IPS-18c (cell line): ENCODE results near the gene SCEL.
"Not testable (repeated sequence)": the region's sequence is repeated elsewhere in the genome, so short reads cannot be mapped to it uniquely, and the experiment has no call there.

ENCODE experiments used
- H3K4me3 ChIP-seq: 2 replicates; pipeline ENCODE4 v1.7.0; 2013; ENCODE audit warnings: low read depth, mild to moderate bottlenecking, low read length, moderate library complexity; ENCODE audit not compliant: insufficient read depth
- H3K9me3 ChIP-seq: one replicate; pipeline ENCODE4 v1.6.1; 2013; ENCODE audit warnings: mild to moderate bottlenecking, low read length, moderate library complexity; ENCODE audit not compliant: control insufficient read depth, insufficient read depth

Gene SCEL

DNA sequence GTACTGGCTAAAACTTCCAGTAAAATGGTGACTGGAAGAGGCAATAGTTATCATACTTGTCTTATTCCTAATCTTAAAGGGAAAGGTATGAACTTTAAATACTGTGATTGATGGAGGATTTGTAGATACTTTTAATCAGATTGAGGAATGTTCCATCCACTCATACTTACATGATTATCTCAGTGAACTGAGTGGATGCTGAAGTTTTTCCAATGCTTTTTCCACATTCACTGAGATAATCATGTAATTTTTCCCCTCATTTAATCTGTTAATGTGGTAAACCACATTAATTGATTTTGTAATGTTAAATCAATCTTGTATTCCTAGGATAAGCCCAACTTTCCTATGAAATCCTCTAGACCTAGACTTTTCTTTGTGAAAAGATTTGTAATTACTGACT lies 17.2 kb upstream of the SCEL start:
- H3K9me3 ChIP-seq: no peaks in the 10 kb centered on the region
- no peak overlapping the region for H3K4me3 ChIP-seq

DNA sequence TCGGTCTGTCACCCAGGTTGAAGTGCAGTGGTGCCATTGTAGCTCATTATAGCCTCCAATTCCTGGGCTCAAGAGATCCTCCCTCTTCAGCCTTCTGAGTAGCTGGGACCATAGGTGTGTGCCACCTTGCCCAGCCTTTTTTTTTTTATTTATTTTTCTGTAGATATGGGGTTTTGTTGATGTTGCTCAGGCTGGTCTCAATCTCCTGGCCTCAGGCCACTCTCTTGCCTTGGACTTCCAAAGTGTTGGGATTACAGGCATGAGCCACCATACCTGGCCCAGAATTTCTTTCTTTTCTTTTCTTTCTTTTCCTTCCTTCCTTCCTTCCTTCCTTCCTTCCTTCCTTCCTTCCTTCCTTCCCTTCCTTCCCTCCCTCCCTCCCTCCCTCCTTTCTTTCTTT lies 16.1 kb upstream of the SCEL start:
- not testable (repeated sequence) for H3K9me3 ChIP-seq

DNA sequence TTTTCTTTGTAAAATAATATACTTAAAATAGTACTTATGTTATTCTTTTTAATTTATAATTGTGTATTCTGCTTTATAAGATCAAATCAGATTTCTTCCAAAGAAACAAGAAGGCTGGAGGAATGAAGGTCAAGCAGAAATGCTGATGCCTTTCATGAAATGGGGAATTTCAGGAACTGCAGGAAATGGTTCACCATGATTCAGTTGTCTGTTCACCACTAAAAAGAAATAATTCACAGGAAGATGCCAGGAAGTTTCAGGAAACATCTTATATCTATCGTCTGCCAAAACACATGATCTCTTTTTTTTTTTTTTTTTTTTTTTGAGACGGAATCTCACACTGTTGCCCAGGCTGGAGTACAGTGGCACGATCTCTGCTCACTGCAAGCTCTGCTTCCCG lies 15.7 kb upstream of the SCEL start:
- Histone ChIP-seq H3K9me3 (no peaks in the 10 kb centered on the region), H3K4me3 (no peak overlapping the region)

More for the DNA sequence above, 16.1 kb upstream of the SCEL start:
- H3K4me3 ChIP-seq: not testable (repeated sequence)

DNA sequence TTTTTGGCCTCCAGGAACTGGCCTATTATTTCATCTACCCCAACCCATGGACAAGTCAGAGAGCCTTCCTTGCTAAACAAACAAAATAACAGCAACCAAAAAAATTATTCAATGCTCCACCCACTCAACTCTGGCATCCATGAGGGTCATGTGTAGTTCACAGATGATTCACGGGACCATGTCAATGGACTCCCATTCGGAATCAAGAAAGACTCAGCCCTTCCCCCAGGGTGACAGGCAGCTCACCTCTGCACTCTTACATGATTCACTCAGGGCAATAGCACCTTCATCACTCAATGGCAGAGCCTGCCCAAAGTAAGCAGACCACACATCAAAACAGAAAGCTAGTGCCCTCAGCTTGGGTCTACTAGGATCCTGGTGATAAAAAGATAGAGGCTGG lies 14.3 kb upstream of the SCEL start:
- Histone ChIP-seq H3K4me3 (no peak overlapping the region), H3K9me3 (no peaks in the 10 kb centered on the region)

DNA sequence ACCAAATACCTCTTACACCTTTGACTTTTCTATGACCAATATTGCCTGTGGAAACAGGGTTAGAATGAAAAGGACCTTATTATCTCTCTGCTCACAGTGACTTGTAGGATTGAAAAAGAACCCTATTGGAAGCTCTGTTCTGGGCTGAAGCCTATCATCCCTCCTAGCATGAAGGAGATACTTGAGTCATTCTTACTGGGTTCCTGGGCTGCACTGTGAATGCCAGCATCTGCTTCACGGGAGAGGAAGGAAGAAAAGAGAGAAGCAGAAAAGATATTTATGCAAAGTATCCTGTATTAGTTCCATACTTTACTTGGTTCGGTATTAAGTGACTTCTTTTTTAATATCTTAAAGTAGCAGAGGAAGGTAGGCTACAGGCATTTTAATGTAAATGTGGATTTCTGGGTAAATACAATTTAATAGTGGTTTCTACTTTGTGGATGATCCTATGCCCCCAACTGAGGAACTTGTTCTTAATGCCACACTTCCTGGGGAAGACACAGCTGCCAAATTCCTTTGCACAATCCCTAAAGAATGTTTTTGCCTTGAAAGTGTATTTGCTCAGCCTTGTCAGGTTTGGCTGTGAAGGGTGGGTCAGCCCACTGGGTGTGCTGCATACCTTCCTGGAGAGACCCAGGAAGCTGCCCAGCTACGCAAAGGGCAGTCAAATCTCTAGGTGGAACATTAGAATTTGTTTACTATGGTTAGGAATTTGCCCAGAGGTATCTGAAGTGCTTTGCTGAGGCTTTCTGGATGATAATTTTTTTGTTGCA lies 13.7 kb upstream of the SCEL start:
- H3K4me3 ChIP-seq: no peak overlapping the region
- no peaks in the 10 kb centered on the region for H3K9me3 ChIP-seq

DNA sequence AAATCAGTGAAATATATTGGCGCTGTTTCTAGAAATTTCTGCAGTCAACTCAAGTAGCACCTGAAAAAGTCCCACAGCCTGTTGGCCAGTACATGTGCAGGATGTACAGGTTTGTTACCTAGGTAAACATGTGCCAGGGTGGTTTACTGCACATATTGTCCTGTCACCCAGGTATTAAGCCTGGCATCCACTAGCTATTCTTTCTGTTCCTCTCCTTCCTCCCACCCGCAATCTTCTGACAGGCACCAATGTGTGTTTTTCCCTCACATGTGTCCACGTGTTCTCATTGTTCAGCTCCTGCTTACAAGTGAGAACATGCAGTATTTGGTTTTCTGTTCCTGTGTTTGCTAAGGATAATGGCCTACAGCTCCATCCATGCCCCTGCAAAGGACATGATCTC lies 13.1 kb upstream of the SCEL start:
- H3K9me3 ChIP-seq: no peaks in the 10 kb centered on the region
- no peak overlapping the region for H3K4me3 ChIP-seq

DNA sequence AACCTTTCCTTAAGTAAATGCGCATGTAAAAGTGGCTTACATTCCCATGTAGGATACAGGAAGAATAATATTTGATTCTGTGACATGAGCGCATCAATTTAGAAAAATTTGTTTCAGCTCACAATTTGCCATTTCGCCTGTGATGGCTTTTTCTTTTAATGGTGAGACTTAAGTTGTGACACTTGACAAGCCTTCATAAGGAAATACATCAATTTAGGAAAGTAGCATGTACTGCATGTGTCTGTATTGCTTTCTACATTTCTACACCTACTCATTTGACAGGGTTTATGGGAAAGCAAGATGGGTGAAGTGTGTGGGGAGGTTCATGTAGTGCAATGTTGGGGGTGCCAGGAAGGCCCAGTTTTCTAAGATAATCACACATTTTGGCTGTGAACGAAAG lies 12.1 kb upstream of the SCEL start:
- no peak overlapping the region for H3K4me3 ChIP-seq
- no peaks in the 10 kb centered on the region for H3K9me3 ChIP-seq

DNA sequence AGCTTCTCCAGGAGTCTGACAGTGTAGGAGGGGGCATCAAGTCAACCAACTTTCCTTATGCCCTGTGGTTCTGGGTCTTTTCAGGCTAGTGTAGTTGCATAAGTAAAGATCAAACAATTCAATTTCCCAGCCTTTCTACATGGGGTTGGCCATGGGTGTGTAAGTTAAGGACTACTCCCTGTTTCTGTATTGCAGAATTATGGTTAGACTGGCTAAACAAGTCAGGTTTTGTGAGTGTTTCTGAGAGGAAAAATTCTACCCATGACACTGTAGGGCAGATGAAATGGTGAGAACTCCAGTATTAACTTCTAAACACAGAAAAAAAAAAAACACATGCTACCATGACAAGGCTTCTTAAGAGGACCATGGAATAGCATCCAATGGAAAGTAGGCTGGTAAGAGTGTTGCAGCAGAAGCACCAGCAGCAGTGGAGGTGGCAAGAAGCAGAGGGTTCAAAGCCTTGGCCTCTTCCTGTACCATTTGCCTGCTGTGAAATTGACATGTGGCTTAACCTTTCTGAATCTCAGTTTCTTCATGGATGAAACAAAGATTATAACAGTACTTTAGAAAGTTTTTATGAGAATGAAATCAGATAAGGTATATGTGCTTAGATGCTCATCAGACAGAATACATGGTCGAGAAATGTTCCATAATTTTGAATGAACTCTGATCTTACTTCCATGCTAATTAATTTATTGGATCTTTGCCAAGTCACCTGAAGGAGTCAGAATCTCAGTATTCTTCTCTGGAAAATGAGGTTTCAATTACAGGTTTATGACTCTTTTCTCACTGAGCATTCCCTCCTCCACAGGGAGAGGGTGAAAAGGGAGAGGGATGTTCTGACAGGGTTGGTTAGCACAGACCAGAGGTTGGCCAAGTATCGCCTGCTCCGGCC lies 11.4 kb upstream of the SCEL start:
- Histone ChIP-seq H3K9me3 (no peaks in the 10 kb centered on the region), H3K4me3 (no peak overlapping the region)

DNA sequence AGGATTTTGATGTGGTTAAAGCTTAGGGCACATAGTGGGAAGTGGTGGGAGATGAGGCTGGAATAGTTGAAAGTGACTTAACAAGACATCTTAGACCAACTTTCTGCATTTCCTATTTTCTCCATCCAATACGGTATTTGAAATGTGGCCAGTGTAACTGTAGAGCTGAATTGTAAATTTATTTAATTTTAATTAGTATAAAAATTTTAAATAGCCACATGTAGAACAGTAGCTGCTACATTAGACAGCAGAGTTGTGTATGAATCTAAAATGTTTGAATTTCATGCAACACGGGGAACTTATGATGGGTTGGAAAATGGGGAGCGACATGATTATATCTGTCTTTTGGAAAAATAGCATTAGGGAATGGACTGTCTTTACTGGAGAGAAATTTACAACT lies 7.1 kb upstream of the SCEL start:
- Histone ChIP-seq H3K9me3 (no peaks in the 10 kb centered on the region), H3K4me3 (no peak overlapping the region)

DNA sequence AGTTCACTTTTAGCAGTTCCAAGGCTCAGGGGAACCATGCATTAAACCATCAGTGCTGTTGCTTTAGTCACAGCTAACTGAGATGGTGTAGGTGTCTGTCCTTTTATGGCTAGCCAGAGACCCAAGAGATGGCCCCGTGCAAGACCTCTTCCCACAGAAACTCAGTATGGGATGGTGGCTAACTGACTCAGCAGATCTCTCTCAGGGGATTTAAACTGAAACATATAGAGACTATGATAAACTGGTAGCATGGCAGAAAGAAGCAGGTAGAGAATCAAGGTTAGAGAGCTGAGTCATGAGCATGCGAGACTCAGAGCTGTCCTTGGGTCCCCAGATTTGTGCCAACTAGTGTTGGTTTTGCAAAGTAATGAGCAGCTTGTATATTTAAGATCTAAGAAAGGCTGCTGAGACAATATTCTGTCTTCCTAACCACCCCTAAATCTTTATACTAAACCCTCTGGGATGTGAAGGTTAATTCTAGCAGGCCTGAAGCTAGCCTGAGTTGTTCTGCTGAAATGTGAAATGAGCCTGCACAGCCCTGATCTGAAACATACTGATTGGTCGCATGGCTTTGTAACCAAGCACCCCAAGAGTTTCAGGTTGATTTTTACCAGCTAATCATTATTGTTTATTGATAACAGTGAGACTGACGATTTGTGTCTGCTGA lies 6.5 kb upstream of the SCEL start:
- Histone ChIP-seq H3K4me3 (no peak overlapping the region), H3K9me3 (no peaks in the 10 kb centered on the region)

DNA sequence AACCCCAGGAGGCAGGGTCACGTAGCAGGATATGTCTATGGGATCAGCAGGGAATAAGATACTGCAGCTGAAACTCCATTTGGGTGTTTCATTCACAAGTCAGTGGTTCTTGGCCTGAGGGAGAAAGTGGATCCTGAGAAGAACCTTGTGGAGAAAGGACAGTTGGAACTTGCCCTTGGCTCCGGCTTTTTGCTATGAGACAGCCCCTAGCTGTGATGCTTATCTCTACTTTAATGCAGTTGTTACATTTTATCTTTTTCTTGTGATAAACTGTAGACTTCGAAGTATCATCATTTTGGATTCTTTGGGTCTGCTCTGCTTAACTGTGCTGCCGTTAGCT lies 6.0 kb upstream of the SCEL start:
- Histone ChIP-seq H3K4me3 (no peak overlapping the region), H3K9me3 (no peaks in the 10 kb centered on the region)

DNA sequence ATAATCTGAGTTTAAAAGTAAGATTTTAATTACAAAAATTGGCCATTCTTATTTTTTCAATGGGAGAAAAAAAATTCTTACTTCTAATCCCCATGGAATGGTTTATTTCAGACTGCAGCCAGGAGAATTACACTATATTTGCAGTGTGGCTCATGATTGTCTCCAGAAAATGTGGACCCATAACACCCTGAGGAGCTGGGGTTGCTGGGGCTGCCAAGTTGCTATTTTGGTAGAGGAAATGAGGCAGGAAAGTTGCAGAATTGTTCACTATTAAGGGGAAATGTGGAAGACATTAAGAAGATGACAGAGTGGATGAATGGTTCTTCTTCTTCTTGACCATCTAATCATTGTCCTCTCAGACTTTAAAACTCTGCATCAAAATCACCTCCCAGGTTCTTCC lies 4.6 kb upstream of the SCEL start:
- Histone ChIP-seq H3K9me3 (no peaks in the 10 kb centered on the region), H3K4me3 (no peak overlapping the region)

DNA sequence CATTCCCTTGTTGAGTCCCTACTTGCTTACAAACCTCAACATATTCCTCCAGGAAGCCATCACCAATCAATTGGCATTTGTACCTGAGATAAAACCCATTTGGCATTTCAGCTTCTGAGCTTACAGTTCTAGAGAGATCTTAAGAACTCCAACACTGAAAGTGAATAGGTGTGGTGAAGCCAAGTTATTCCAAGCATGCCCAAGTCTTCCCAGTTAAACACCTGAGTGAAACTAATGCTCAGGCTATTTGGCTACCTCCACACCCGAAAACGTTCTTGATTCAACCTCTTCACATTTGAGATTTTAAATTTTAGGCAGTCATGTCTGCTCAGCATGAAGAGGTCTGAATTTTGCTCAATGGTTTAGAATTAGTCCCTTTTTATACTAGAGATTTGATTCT lies 2.5 kb upstream of the SCEL start:
- Histone ChIP-seq H3K9me3 (no peaks in the 10 kb centered on the region), H3K4me3 (no peak overlapping the region)

DNA sequence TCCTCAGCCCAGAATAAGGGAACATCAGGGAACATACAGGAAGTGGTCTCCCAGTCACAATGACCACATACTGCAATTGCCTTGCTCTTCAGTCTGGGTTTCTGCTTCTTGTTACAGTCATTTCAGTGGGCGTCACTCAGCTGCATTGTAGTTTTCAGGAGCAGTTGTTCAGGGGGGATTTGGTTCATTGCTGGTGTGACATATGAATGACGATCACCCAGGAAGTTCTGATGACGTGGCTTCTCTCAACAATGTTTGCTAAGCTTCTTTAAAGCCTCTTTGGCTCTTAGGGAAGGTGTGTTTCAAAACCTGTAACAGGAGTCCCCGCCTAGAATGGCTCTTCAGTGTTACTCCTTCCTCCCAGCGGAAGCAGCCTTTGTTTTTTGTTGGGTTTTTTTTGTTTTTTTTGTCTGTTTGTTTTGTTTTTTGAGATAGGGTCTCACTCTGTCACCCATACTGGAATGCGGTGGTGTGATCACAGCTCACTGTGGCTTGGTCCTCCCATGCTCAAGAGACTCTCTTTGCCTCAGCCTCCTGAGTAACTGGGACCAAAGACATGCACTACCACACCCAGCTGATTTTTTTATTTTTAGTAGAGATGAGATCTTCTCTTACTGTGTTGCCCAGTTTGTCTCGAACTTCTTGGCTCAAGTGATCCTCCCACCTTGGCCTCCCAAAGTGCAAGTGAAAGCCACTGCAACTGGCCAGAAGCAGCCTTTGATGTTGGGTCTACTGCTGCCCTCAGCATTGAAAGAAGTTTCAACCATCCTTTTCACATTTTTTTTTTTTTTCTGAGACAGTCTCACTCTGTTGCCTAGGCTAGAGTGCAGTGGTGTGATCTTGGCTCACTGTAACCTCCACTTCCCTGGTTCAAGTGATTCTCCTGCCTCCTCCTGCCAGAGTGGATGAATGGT lies 1.4 kb upstream of the SCEL start:
- Histone ChIP-seq H3K4me3 (no peak overlapping the region), H3K9me3 (no peaks in the 10 kb centered on the region)

DNA sequence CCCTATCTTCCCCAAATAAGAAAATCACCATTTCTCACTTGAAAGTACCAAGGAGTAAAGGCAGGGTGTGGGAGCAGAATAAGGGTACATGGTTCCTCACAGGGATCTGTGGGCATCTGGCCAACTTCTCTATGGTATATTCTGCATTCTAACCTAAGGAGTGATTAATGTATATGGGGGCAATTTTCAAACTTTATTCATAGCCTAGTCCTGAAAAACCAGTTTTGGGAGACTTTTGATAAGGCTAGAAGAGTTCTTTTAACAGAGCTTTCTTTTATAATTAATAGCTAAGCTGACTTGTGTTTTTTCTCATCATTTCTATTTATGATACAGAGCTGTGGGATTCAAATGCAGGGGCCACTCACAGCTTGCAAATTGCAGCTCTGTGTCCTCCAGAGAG lies 852 bp downstream of the SCEL start:
- Histone ChIP-seq H3K9me3 (no peaks in the 10 kb centered on the region), H3K4me3 (no peak overlapping the region)

DNA sequence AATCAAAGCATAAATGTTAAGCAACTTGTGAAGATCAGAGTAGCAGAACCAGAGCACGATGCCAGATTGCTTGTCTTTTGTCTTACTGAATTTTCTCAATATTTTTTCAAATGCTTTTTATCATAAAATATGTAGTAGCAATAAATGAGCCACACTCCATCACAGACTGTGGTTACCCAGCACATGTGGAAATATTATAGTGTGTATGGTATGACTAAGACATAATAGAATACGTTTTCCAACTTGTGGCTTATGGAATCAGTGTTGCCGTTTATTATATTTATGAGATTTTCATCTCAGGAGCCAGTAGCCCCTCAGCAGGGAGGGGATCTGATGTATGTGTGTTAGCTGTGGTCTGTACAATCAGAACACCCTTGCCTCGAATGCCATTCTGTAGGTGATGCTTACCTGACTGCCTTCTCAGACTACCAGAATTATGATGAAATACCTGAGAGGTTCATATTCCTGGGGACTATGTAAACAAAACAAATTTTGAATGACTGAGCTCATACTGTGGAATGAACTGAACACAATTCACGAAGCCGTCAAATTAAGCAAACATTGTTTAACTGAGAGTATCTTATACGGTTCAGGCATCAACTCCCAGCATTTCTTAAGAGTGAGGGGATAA lies 1.9 kb downstream of the SCEL start:
- Histone ChIP-seq H3K9me3 (no peaks in the 10 kb centered on the region), H3K4me3 (no peak overlapping the region)

DNA sequence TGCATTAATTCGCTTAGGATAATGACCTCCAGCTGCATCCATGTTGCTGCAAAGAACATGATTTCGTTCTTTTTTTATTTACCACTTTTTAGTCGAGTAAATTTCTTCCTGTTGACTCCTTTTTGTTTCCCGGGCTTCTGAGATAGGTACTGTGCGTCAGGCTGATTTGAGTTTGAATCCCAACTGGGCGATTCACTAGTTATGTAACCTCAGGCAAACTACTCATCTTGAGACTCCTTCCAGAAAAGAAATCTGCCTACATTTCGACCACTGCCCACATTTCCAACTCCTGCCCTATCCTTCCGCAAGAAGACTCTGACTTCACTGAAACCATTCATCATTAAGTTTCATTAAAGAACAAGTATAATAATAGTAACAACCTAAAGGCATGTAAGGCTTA lies 8.2 kb downstream of the SCEL start:
- Histone ChIP-seq H3K9me3 (no peaks in the 10 kb centered on the region), H3K4me3 (no peak overlapping the region)
